Parietal lobe (tissue), 2 donors: ENCODE results near the gene RPP25L. TPM values are rescaled to one million over a fixed set of nuclear protein-coding genes. Genes with fewer than 3 reads are reported as not detected.

Experiments used
- small RNA-seq: library from RNA; depleted of rRNA; stranded (forward); fragments of <200 nt; gene quantifications from one replicate; pipeline ENCODE3, GENCODE V24; 2014; ENCODE audit warnings: low replicate concordance
- total RNA-seq: library from RNA; depleted of rRNA; stranded (reverse); fragments of >200 nt; gene quantifications from one replicate; pipeline ENCODE4 v1.2.3, GENCODE V29; 2014

Gene RPP25L
- 4.4 TPM for total RNA-seq

GRCh38 chr9:34611811-34612787, at the start of gene RPP25L:
Gene RPP25L (minus strand): TSS chr9:34612097. CDS start chr9:34611296, 801 bp downstream.

GRCh38 chr9:34651876-34652601, 40.1 kb upstream of the RPP25L start, which contains the start of gene IL11RA:
Gene IL11RA (plus strand): TSS chr9:34652185. CDS start chr9:34655218, 3,033 bp downstream.

GRCh38 chr9:34646211-34647083, 34.5 kb upstream of the RPP25L start, which contains the start of gene GALT:
Gene GALT (plus strand): TSS chr9:34646675. CDS start chr9:34646705, 30 bp downstream.

GRCh38 chr9:34637356-34638137, 25.6 kb upstream of the RPP25L start, which contains the start of gene SIGMAR1:
Gene SIGMAR1 (minus strand): TSS chr9:34637787. CDS start chr9:34637697, 90 bp downstream.

GRCh38 chr9:34628656-34629490, 17.0 kb upstream of the RPP25L start, which contains the start of gene ARID3C:
Gene ARID3C (minus strand): TSS chr9:34629066. CDS start chr9:34628014, 1,052 bp downstream.

GRCh38 chr9:34620061-34620994, 8.4 kb upstream of the RPP25L start, which contains the start of gene DCTN3:
Gene DCTN3 (minus strand): TSS chr9:34620495. CDS start chr9:34620464, 31 bp downstream.

GRCh38 chr9:34589636-34590380, 22.1 kb downstream of the RPP25L start, which contains the start of gene CNTFR:
Gene CNTFR (minus strand): TSS chr9:34589724. CDS start chr9:34568981, 20,743 bp downstream.

Small RNA genes within 50 kb of the gene (small RNA-seq; reads per million reads assigned to genes)
- gene CCL27, result not detected

Other genes with a start within 250 kb of the RPP25L start
- 6.6 TPM for gene MYORG, start 235.2 kb downstream of the RPP25L start, total RNA-seq
- gene FAM219A, start 153.5 kb downstream of the RPP25L start, total RNA-seq, result 35.4 TPM
- gene DNAI1, start 153.3 kb downstream of the RPP25L start, total RNA-seq, result 2.2 TPM
- gene ENHO, start 89.1 kb downstream of the RPP25L start, total RNA-seq, result 27.5 TPM
- gene CNTFR, start 22.4 kb downstream of the RPP25L start, total RNA-seq, result 23.8 TPM
- gene DCTN3, start 8.4 kb upstream of the RPP25L start, total RNA-seq, result 121 TPM
- gene ARID3C, start 17.0 kb upstream of the RPP25L start, total RNA-seq, result 0.63 TPM
- 26.6 TPM for gene SIGMAR1, start 25.7 kb upstream of the RPP25L start, total RNA-seq
- 70.7 TPM for gene GALT, start 34.6 kb upstream of the RPP25L start, total RNA-seq
- 11.6 TPM for gene IL11RA, start 40.1 kb upstream of the RPP25L start, total RNA-seq
- not detected for gene CCL27, start 50.6 kb upstream of the RPP25L start, total RNA-seq
- not detected for gene CCL19, start 79.2 kb upstream of the RPP25L start, total RNA-seq
- not detected for gene CCL21, start 98.0 kb upstream of the RPP25L start, total RNA-seq